K562 (cell line): ENCODE results near the gene CLPSL1. TPM values are rescaled to one million over a fixed set of nuclear protein-coding genes. Genes with fewer than 3 reads are reported as not detected.

Experiments used
- BMI1 ChIP-seq: fragments of 150-350 bp; IDR thresholded peaks from 2 replicates; pipeline ENCODE4 v1.6.1; 2014; ENCODE audit warnings: low read length
- CBFB ChIP-seq: sonication (generic); formaldehyde crosslinking; IDR thresholded peaks from 2 replicates; pipeline ENCODE4 v1.4.0; 2020; ENCODE audit warnings: mild to moderate bottlenecking, missing genetic modification reagents
- CCNT2 ChIP-seq: IDR thresholded peaks from 2 replicates; pipeline ENCODE4 v1.6.1; 2011; ENCODE audit warnings: borderline replicate concordance, low read depth, mild to moderate bottlenecking, moderate library complexity, mixed read lengths, low read length; ENCODE audit not compliant: insufficient read length; ENCODE audit errors: extremely low read depth
- COPS2 ChIP-seq: fragments of 450-650 bp; conservative IDR thresholded peaks from 2 replicates; pipeline ENCODE4 v1.6.1; 2016; ENCODE audit warnings: mild to moderate bottlenecking, moderate library complexity
- DIDO1 ChIP-seq: fragments of 450-650 bp; IDR thresholded peaks from 2 replicates; pipeline ENCODE4 v1.6.1; 2016; ENCODE audit warnings: low read depth, missing biosample characterization, missing genetic modification characterization
- DPF2 ChIP-seq: fragments of 450-650 bp; IDR thresholded peaks from 2 replicates; pipeline ENCODE4 v1.6.1; 2016
- ILK ChIP-seq: fragments of 450-650 bp; IDR thresholded peaks from 2 replicates; pipeline ENCODE4 v1.6.1; 2016; ENCODE audit warnings: missing genetic modification characterization, low read depth, mild to moderate bottlenecking, missing compliant biosample characterization, moderate library complexity, borderline replicate concordance
- KDM5B ChIP-seq: fragments of 200-600 bp; sonication (generic); IDR thresholded peaks from 2 replicates; pipeline ENCODE4 v1.6.1; 2012; ENCODE audit warnings: low read depth, mild to moderate bottlenecking, moderate library complexity, low read length, control low read depth, inconsistent platforms; ENCODE audit not compliant: insufficient replicate concordance
- LARP7 ChIP-seq: fragments of 450-650 bp; IDR thresholded peaks from 2 replicates; pipeline ENCODE4 v1.6.1; 2016
- MLX ChIP-seq, 2 experiments: fragments of 450-650 bp in 1 of 2; sonication (generic) in 1 of 2; formaldehyde crosslinking; conservative IDR thresholded peaks; 2 replicates each; pipeline versions ENCODE4 v1.4.0 to v1.8.1; 2020 to 2022; ENCODE audit warnings: mild to moderate bottlenecking in 1 of 2, missing genetic modification reagents in 1 of 2
- NUFIP1 ChIP-seq: fragments of 450-650 bp; IDR thresholded peaks from 2 replicates; pipeline ENCODE4 v1.6.1; 2018; ENCODE audit not compliant: partially characterized antibody
- RFX5 ChIP-seq: IDR thresholded peaks from 2 replicates; pipeline ENCODE4 v1.6.1; 2011; ENCODE audit warnings: low read depth, mild to moderate bottlenecking, improper control_type of control experiment, low read length
- RREB1 ChIP-seq: fragments of 250-450 bp; sonication (Bioruptor Pico); IDR thresholded peaks from 2 replicates; pipeline ENCODE4 v1.4.0; 2020
- SMAD1 ChIP-seq: fragments of 150-350 bp; IDR thresholded peaks from 2 replicates; pipeline ENCODE4 v1.6.1; 2014; ENCODE audit warnings: low read length, low read depth; ENCODE audit not compliant: partially characterized antibody
- SMC3 ChIP-seq: conservative IDR thresholded peaks from 2 replicates; pipeline ENCODE4 v1.6.1; 2011; ENCODE audit warnings: low read depth, low read length, improper control_type of control experiment; ENCODE audit not compliant: insufficient read depth
- ZNF507 ChIP-seq: conservative IDR thresholded peaks from 2 replicates; pipeline ENCODE4 v1.6.1; 2017; ENCODE audit warnings: missing genetic modification characterization, missing compliant biosample characterization
- ZNF77 ChIP-seq: fragments of 250-450 bp; sonication (Bioruptor Pico); IDR thresholded peaks from 2 replicates; pipeline ENCODE4 v1.5.0; 2020
- polyA plus RNA-seq, 8 experiments: library from polyadenylated mRNA; depleted of rRNA in 4 of 8; stranded (reverse) in 5 of 8; unstranded in 3 of 8; fragments of >200 nt; fragmentation: Nextera tagmentation in 2 of 8; fragmentation: Illumina TruSeq in 1 of 8; extraction: Ambion mirVana in 2 of 8; extraction: Trizol in 1 of 8; gene quantifications; 2 replicates each; pipeline versions ENCODE4 v1.2.1 to v1.2.3, GENCODE V29; 2011 to 2014; ENCODE audit warnings: inconsistent platforms in 1 of 8, missing spikeins in 1 of 8
- total RNA-seq, 7 experiments: library from RNA; depleted of rRNA in 6 of 7; stranded (reverse); fragments of >200 nt in 6 of 7; fragmentation: Illumina TruSeq in 2 of 7; extraction: Trizol in 2 of 7; gene quantifications; 2 replicates each; pipeline versions ENCODE4 v1.2.1 to v1.2.3, GENCODE V29; 2011 to 2021; ENCODE audit warnings: low replicate concordance in 1 of 7
- TF ChIP-seq, protein P1 (sequence below): fragments of 250-450 bp; sonication (Bioruptor Pico); IDR thresholded peaks from 2 replicates; pipeline ENCODE4 v1.4.0; 2020; ENCODE audit warnings: mild to moderate bottlenecking, moderate library complexity

Gene CLPSL1
- total and polyA plus RNA-seq, 9 of the 15 experiments (the other 6 are each of a cell fraction or from before 2014, with no cell fraction given) = not detected

DNA sequence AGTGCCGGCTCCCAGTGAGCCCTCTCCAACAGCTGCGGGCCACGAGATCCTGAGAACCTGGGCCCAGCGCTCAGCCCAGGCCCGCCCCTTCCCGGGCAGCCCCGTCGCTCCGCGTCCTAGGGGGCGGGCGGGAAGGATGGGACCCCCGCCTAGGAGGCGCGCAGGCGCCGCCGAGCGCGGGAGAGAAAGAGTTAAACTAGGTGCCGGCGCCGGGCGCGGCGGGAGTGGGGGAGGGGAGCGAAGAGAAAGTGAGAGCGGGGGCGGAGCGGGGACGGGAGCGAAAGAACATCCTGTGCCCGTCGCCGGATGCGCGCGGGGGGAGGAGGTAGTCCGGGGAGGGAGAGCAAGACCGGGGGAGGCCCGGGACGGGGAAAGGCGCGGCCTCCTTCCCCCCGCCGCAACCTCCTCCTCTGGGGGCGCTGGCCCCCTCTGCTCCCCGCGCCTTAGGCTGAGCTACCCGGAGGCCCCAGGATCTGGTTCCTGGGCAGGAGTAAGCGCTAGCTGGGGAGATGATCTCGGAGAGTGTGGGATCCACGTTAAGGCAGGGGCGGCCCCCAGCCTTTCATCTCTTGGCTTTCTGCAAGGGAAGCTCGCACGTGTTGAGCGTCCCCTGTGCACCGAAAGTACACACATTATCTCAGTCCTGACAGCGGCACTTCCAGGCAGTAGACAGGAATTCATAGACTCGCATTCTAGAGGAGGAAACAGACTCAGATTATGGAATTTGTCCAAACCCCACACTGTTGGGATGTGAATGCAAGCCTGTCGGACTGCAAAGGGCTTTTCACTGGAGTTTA is 48.9 kb upstream of the CLPSL1 start (continued):
- TF ChIP-seq, protein P1, sequence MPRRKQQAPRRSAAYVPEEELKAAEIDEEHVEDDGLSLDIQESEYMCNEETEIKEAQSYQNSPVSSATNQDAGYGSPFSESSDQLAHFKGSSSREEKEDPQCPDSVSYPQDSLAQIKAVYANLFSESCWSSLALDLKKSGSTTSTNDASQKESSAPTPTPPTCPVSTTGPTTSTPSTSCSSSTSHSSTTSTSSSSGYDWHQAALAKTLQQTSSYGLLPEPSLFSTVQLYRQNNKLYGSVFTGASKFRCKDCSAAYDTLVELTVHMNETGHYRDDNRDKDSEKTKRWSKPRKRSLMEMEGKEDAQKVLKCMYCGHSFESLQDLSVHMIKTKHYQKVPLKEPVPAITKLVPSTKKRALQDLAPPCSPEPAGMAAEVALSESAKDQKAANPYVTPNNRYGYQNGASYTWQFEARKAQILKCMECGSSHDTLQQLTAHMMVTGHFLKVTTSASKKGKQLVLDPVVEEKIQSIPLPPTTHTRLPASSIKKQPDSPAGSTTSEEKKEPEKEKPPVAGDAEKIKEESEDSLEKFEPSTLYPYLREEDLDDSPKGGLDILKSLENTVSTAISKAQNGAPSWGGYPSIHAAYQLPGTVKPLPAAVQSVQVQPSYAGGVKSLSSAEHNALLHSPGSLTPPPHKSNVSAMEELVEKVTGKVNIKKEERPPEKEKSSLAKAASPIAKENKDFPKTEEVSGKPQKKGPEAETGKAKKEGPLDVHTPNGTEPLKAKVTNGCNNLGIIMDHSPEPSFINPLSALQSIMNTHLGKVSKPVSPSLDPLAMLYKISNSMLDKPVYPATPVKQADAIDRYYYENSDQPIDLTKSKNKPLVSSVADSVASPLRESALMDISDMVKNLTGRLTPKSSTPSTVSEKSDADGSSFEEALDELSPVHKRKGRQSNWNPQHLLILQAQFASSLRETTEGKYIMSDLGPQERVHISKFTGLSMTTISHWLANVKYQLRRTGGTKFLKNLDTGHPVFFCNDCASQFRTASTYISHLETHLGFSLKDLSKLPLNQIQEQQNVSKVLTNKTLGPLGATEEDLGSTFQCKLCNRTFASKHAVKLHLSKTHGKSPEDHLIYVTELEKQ (CRISPR knock-in tag) = no peak
- TF ChIP-seq CBFB = 0 out of 2 replicates have a peak, but pooled peaks have one; percentile 83
- TF ChIP-seq KDM5B = peak; percentile 90
- TF ChIP-seq LARP7 = peak; percentile 31; the same call in 1 of the 2 replicates
- TF ChIP-seq ILK (tag) = no peak
- TF ChIP-seq ZNF507 (tag) = no peak
- TF ChIP-seq DIDO1 (tag) = 0 out of 2 replicates have a peak, but pooled peaks have one; percentile 18
- no peak for TF ChIP-seq RFX5
- TF ChIP-seq CCNT2 = peak; percentile 97
- TF ChIP-seq NUFIP1 = no peak
- no peak for TF ChIP-seq SMC3
- no peak for TF ChIP-seq ZNF77 (CRISPR knock-in tag)
- peak; percentile 79 for TF ChIP-seq DPF2
- no peak; the same call in 1 of the 2 replicates for TF ChIP-seq RREB1 (CRISPR knock-in tag)
- TF ChIP-seq SMAD1 = no peak
- TF ChIP-seq BMI1 = no peak
- no peak for TF ChIP-seq COPS2
- peak in 1 of 2 experiments; percentile 53; a peak in 1 of 4 replicates for TF ChIP-seq MLX (CRISPR knock-in tag; conservative IDR thresholded peaks at IDR 0.05)
